Measurements from ENCODE around the gene PIP4K2A. TPM values are rescaled to one million over a fixed set of nuclear protein-coding genes. Genes with fewer than 3 reads are reported as not detected.
"Not testable (repeated sequence)": the region's sequence is repeated elsewhere in the genome, so short reads cannot be mapped to it uniquely, and the experiment has no call there.

Gene PIP4K2A
- total RNA-seq, 4 donors from 2014 or later: 6.8 to 34.7 (median 15.4) TPM

DNA sequence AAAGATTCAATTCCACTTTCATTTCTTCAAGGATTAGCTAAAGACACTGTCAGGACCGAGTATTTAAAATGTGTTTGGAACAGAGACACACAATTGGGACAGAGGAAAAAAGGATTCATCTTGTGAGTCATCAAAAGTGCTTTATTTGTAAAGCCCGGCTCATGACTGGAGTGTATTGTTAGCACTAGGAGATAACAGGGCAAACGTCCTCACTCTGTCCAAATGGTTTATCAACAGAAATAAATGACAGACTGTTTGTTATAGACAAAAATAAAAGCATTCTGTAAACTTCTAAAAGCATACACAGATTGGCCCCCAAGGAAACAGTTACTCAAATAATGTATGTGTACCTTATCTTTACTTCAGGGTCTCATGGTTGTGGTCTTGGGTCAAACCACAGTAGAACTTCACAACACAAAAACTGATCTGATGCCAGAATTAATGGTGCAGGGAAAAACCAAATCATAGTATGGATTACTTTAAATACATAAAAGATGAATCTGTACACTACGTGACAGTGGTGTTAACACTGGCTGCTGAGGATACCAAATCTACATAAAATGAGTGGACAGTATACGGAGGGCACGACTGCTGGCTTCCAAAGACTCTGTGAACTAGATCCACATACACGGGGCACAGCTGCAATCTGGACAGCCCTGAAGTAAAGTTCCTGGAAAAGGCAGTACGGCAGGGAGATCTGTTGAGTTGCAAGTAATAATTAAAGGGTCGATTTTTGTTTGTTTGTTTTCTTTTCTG is 179.4 kb downstream of the PIP4K2A start:
- H3K27ac ChIP-seq: no peak overlapping the region
- H3K9me3 ChIP-seq: no peaks in the 10 kb centered on the region
- H3K27me3 ChIP-seq: no peaks in the 10 kb centered on the region
- H3K36me3 ChIP-seq: peaks cover 0 to 23% (median 0%) of the 10 kb centered on the region in 3 donors
- H3K4me1 ChIP-seq: no peaks in the 10 kb centered on the region
- TF ChIP-seq, protein P1, sequence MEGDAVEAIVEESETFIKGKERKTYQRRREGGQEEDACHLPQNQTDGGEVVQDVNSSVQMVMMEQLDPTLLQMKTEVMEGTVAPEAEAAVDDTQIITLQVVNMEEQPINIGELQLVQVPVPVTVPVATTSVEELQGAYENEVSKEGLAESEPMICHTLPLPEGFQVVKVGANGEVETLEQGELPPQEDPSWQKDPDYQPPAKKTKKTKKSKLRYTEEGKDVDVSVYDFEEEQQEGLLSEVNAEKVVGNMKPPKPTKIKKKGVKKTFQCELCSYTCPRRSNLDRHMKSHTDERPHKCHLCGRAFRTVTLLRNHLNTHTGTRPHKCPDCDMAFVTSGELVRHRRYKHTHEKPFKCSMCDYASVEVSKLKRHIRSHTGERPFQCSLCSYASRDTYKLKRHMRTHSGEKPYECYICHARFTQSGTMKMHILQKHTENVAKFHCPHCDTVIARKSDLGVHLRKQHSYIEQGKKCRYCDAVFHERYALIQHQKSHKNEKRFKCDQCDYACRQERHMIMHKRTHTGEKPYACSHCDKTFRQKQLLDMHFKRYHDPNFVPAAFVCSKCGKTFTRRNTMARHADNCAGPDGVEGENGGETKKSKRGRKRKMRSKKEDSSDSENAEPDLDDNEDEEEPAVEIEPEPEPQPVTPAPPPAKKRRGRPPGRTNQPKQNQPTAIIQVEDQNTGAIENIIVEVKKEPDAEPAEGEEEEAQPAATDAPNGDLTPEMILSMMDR (IDR thresholded peaks at IDR 0.05): no peak
- TF ChIP-seq POLR2A (IDR thresholded peaks at IDR 0.05): no peak
- no peak for DNase-seq
- no peak overlapping the region for H3K4me3 ChIP-seq

DNA sequence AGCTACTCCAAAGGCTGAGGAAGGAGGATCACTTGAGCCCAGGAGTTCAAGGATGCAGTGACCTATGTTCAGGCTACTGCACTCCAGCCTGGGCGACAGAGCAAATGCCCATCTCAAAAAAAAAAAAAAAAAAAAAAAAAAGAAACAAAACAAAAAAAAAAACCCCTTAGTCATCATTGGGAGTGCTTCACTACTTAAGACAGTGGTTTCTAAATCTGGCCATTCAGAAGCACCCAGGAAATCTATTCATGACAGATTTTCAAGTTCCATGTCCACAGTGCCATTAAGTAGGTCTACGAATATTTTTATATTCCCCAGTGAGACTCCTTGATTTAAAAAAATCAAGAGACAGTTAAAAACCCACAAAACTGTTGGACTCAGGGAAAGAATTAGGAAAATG is 182.9 kb downstream of the PIP4K2A start:
- H3K27ac ChIP-seq: no peak overlapping the region
- no peak for DNase-seq
- H3K27me3 ChIP-seq: no peaks in the 10 kb centered on the region
- no peak overlapping the region for H3K4me3 ChIP-seq
- no peaks in the 10 kb centered on the region for H3K4me1 ChIP-seq
- no peaks in the 10 kb centered on the region for H3K9me3 ChIP-seq
- H3K36me3 ChIP-seq: no peaks in the 10 kb centered on the region
- TF ChIP-seq, protein P1 (IDR thresholded peaks at IDR 0.05): no peak
- no peak for TF ChIP-seq POLR2A (IDR thresholded peaks at IDR 0.05)

DNA sequence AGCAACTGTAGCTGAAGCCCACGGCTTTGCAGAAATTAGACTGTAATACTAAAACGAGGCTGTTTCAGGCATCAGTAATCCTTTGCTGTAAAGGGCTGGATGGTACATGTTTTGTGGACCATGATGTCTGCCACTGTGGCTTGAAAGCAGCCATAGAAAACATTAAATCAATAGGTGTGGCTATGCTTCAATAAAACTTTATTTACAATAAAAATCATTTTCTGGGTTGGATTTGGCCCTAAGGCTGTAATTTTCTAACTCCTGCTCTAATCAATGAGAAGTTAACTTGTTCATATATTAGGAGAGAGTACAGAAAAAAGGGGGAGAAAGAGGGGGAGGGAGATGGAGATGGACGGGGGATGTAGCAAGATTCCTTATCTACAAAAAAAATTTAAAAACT is 183.4 kb downstream of the PIP4K2A start:
- H3K4me1 ChIP-seq: no peaks in the 10 kb centered on the region
- H3K9me3 ChIP-seq: no peaks in the 10 kb centered on the region
- TF ChIP-seq, protein P1 (IDR thresholded peaks at IDR 0.05): no peak
- no peak for TF ChIP-seq POLR2A (IDR thresholded peaks at IDR 0.05)
- no peak overlapping the region for H3K4me3 ChIP-seq
- DNase-seq: no peak
- no peaks in the 10 kb centered on the region for H3K36me3 ChIP-seq
- no peak overlapping the region for H3K27ac ChIP-seq
- H3K27me3 ChIP-seq: no peaks in the 10 kb centered on the region

DNA sequence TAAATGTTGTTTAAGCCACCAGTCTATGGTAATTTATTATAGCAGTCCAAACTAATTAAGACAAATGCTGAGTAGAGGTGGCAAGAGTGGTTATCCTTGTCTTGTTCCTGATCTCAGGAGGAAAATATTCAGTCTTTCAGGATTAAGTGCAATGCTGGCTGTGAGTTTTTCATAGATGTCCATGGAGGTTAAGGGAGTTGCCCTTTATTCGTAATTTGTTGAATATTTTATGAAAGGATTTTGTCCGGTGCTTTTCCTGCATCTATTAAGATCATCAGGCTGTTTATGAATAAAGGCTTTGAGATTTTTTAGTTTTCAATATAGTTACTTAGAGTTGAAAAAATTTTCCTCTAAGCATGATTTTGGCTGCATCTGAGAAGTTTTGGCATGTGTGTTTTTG is 186.9 kb downstream of the PIP4K2A start:
- Histone ChIP-seq H3K36me3 (no peaks in the 10 kb centered on the region), H3K27ac (no peak overlapping the region), H3K27me3 (no peaks in the 10 kb centered on the region), H3K4me1 (no peaks in the 10 kb centered on the region), H3K4me3 (no peak overlapping the region), H3K9me3 (peaks cover 0 to 2% (median 0%) of the 10 kb centered on the region in 4 donors)
- DNase-seq: no peak
- TF ChIP-seq, protein P1 (IDR thresholded peaks at IDR 0.05): no peak
- no peak for TF ChIP-seq POLR2A (IDR thresholded peaks at IDR 0.05)

DNA sequence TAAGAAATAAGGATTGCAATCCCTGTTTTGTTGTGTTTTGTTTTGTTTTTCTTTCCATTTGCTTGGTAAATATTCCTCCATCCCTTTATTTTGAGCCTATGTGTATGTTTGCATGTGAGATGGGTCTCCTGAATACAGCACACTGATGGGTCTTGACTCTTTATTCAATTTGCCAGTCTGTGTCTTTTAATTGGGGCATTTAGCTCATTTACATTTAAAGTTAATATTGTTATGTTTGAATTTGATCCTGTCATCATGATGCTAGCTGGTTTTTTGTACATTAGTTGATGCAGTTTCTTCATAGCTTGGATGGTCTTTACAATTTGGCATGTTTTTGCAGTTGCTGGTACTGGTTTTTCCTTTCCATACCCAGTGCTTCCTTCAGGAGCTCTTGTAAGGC is 190.0 kb downstream of the PIP4K2A start:
- DNase-seq, H3K9me3 ChIP-seq, H3K27me3 ChIP-seq, H3K4me3 ChIP-seq, H3K27ac ChIP-seq, H3K4me1 ChIP-seq, H3K36me3 ChIP-seq: not testable (repeated sequence)

DNA sequence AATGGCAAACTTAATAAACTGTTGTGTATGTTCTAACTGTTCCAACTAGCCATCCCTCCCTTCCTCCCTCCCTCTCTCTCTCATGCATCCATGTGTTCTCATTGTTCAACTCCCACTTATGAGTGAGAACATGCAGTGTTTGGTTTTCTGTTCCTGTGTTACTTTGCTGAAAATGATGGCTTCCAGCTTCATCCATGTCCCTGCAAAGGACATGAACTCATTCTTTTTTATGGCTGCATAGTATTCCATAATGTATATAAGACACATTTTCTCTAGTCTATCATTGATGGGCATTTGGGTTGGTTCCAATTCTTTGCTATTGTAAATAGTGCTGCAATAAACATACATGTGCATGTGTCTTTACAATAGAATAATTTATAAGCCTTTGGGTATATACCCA is 193.7 kb downstream of the PIP4K2A start:
- H3K4me3 ChIP-seq, H3K9me3 ChIP-seq, H3K4me1 ChIP-seq, H3K36me3 ChIP-seq, H3K27ac ChIP-seq, DNase-seq, H3K27me3 ChIP-seq: not testable (repeated sequence)
